Mesendoderm (in vitro differentiated cells): ENCODE results near the gene SPPL2A. TPM values are rescaled to one million over a fixed set of nuclear protein-coding genes. Genes with fewer than 3 reads are reported as not detected.
A peak's percentile ranks its signal among the peaks of the same experiment; 100 is the strongest.
"Not testable (repeated sequence)": the region's sequence is repeated elsewhere in the genome, so short reads cannot be mapped to it uniquely, and the experiment has no call there.

ENCODE experiments used
- DNase-seq: peaks from one replicate; pipeline ENCODE4 v3.0.0; 2013
- H2AK5ac ChIP-seq: 2 replicates; pipeline ENCODE4 v1.6.1; 2013; ENCODE audit warnings: low read length, inconsistent platforms
- H2BK120ac ChIP-seq: 2 replicates; pipeline ENCODE4 v1.6.1; 2013; ENCODE audit warnings: low read depth, mild to moderate bottlenecking, low read length, moderate library complexity, mixed read lengths
- H2BK15ac ChIP-seq: replicated peaks from 2 replicates; pipeline ENCODE4 v1.6.1; 2013; ENCODE audit warnings: low read depth, mild to moderate bottlenecking, moderate library complexity
- H2BK5ac ChIP-seq: 2 replicates; pipeline ENCODE4 v1.6.1; 2013; ENCODE audit warnings: low read length, inconsistent platforms
- H3K18ac ChIP-seq: 2 replicates; pipeline ENCODE4 v1.6.1; 2013; ENCODE audit warnings: mild to moderate bottlenecking, low read length, mixed read lengths
- H3K23ac ChIP-seq: one replicate; pipeline ENCODE4 v1.6.1; 2013; ENCODE audit warnings: low read length
- H3K27ac ChIP-seq: 2 replicates; pipeline ENCODE4 v1.5.1; 2013; ENCODE audit warnings: low read depth, mild to moderate bottlenecking, inconsistent platforms, low read length, moderate library complexity
- H3K27me3 ChIP-seq: 2 replicates; pipeline ENCODE4 v1.6.1; 2013; ENCODE audit warnings: low read length, control low read depth, mild to moderate bottlenecking, inconsistent platforms; ENCODE audit not compliant: insufficient read depth, poor library complexity
- H3K36me3 ChIP-seq: 2 replicates; pipeline ENCODE4 v1.6.1; 2013; ENCODE audit warnings: low read length, inconsistent platforms; ENCODE audit not compliant: control insufficient read depth, insufficient read depth
- H3K4ac ChIP-seq: one replicate; pipeline ENCODE4 v1.6.1; 2013; ENCODE audit warnings: low read depth, mild to moderate bottlenecking, low read length, moderate library complexity
- H3K4me1 ChIP-seq: 2 replicates; pipeline ENCODE4 v1.6.1; 2013; ENCODE audit warnings: low read depth, low read length, inconsistent platforms; ENCODE audit not compliant: control insufficient read depth
- H3K4me2 ChIP-seq: 2 replicates; pipeline ENCODE4 v1.6.1; 2013; ENCODE audit warnings: low read length
- H3K4me3 ChIP-seq: 2 replicates; pipeline ENCODE4 v1.5.1; 2013; ENCODE audit warnings: mild to moderate bottlenecking, low read length
- H3K56ac ChIP-seq: one replicate; pipeline ENCODE4 v1.6.1; 2013; ENCODE audit warnings: low read length
- H3K79me1 ChIP-seq: 2 replicates; pipeline ENCODE4 v1.6.1; 2013; ENCODE audit warnings: low read length, inconsistent platforms
- H3K79me2 ChIP-seq: 2 replicates; pipeline ENCODE4 v1.6.1; 2013; ENCODE audit warnings: mild to moderate bottlenecking, low read length; ENCODE audit not compliant: control insufficient read depth, insufficient read depth
- H3K9ac ChIP-seq: 2 replicates; pipeline ENCODE4 v1.6.1; 2013; ENCODE audit warnings: low read length, inconsistent platforms
- H4K5ac ChIP-seq: one replicate; pipeline ENCODE4 v1.6.1; 2013; ENCODE audit warnings: low read length
- H4K8ac ChIP-seq: one replicate; pipeline ENCODE4 v1.6.1; 2013; ENCODE audit warnings: low read depth, mild to moderate bottlenecking, control low read depth, low read length, moderate library complexity
- WGBS: extraction: QIAGEN DNeasy Blood & Tissue Kit; methylation state at CpG from one replicate; pipeline ENCODE4 v1.1.7; 2013; ENCODE audit warnings: low lambda C conversion rate, missing lambda C conversion rate; ENCODE audit not compliant: insufficient coverage; ENCODE audit errors: extremely low coverage; 5-methylcytosine and 5-hydroxymethylcytosine counted together
- polyA plus RNA-seq, 2 experiments: library from polyadenylated mRNA; stranded (reverse); fragments of 200-250 nt; gene quantifications; one replicate each; pipeline ENCODE4 v1.2.3, GENCODE V29; 2013

The SPPL2A gene, protein sequence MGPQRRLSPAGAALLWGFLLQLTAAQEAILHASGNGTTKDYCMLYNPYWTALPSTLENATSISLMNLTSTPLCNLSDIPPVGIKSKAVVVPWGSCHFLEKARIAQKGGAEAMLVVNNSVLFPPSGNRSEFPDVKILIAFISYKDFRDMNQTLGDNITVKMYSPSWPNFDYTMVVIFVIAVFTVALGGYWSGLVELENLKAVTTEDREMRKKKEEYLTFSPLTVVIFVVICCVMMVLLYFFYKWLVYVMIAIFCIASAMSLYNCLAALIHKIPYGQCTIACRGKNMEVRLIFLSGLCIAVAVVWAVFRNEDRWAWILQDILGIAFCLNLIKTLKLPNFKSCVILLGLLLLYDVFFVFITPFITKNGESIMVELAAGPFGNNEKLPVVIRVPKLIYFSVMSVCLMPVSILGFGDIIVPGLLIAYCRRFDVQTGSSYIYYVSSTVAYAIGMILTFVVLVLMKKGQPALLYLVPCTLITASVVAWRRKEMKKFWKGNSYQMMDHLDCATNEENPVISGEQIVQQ
- polyA plus RNA-seq (2013, experiment 1 of 2), result 29.6 TPM
- polyA plus RNA-seq (2013, experiment 2 of 2), result 28.2 TPM

DNA sequence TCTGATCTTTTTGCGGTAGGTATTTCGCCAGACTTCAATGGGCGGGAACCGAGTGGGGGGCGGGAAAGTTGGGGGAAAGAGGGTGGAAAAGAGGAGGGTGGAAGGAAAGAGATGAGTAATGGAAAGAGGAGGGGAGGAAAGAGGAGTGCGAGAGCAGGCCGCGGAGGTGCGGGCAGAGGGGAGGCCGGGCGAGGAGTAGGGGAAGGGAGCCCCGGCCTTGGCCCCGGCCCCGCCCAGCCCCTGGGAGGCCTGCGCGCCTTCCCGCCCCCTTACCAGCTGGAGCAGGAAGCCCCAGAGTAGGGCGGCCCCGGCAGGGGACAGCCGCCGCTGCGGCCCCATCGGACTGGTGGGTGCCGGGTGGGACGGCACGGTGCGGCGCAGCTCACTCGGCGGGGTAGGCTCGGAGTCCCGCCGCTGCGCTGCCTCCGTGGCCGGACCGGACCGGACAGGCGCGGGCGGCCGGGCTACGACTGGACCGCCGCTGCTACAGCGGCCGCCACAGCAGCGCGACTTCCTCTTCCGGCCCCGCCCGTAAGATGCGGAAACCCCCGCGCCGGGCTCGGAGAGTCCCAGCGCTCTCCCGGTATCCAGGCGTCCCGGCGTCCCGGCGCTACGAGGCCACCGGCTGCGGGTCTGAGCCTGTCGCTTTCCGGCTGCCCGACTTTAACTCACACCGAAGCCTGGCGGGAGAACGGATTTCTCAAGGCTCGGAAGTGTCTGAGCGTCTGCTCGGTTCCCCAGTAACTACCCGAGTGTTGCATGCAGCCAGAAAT is at the start of gene SPPL2A:
Gene SPPL2A, minus strand, starts transcription at position 512 of the 773 bp plus-strand sequence. Its CDS starts 173 bp downstream, at position 339.
- WGBS, result no CpG with 5 or more reads among the region's 77 CpGs
- Histone ChIP-seq H3K18ac (peak within 1 kb of the TSS; percentile 96), H3K27me3 (no peaks in the 10 kb centered on the region), H3K56ac (peak within 1 kb of the TSS; percentile 84), H3K23ac (no peak within 1 kb of the TSS), H3K4me1 (no peaks in the 10 kb centered on the region), H2AK5ac (no peak within 1 kb of the TSS), H3K4ac (peak within 1 kb of the TSS; percentile 60), H2BK15ac (no peak within 1 kb of the TSS), H2BK5ac (no peak within 1 kb of the TSS), H3K4me3 (peak within 1 kb of the TSS; percentile 75), H3K27ac (peak within 1 kb of the TSS; percentile 80), H3K4me2 (peak within 1 kb of the TSS; percentile 37), H3K79me2 (peaks cover 13% of the 10 kb centered on the region), H4K5ac (no peak within 1 kb of the TSS), H3K79me1 (peaks cover 2% of the 10 kb centered on the region), H4K8ac (peak within 1 kb of the TSS; percentile 58), H2BK120ac (peak within 1 kb of the TSS; percentile 29), H3K36me3 (no peaks in the 10 kb centered on the region), H3K9ac (peak within 1 kb of the TSS; percentile 69)
- peak; percentile 92 for DNase-seq

DNA sequence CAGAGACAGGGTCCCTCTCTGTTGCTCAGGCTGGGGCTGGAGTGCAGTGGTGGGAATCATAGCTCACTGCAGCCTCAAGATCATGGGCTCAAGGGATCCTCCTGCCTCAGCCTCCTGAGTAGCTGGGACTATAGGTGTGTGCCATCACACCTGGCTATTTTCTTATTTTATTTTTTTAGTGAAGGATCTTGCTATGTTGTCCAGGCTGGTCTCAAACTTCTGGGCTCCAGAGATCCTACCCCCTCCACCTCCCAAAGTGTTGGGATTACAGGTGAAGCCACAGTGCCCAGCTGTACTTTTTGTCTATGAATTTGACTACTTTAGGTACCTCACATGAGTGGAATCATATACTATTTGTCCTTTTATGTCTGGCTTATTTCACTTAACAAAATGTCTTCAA is 49.1 kb upstream of the SPPL2A start:
- no peak for DNase-seq
- Histone ChIP-seq H3K23ac (no peak overlapping the region), H3K27me3 (no peaks in the 10 kb centered on the region)

DNA sequence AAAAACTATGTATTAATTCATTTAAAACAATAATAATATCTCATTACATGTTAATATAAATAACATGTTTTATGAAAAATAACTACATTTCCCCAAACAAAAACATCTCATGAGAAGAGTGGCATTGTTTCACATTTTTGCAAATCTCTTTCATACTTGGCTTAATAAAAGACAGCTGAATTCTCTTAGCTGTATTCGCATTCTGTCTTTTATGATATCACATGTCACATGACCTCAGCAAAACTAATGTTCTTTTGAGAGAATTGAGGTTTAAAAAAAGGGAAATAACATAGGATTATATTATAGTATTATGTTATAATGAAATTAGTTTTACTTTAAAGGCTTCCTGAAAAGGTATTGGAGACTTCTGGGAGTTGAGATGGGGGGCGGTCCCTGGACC is 48.4 kb upstream of the SPPL2A start:
- H3K4me1 ChIP-seq, result no peaks in the 10 kb centered on the region
- no peak overlapping the region for H2BK15ac ChIP-seq
- no peak overlapping the region for H2AK5ac ChIP-seq
- H3K4ac ChIP-seq, result no peak overlapping the region
- no peak overlapping the region for H3K18ac ChIP-seq
- H3K79me2 ChIP-seq, result no peaks in the 10 kb centered on the region
- H3K36me3 ChIP-seq, result no peaks in the 10 kb centered on the region
- WGBS, result no CpG with 5 or more reads among the region's 2 CpGs
- no peaks in the 10 kb centered on the region for H3K27me3 ChIP-seq
- no peak overlapping the region for H4K8ac ChIP-seq
- no peak overlapping the region for H2BK120ac ChIP-seq
- H4K5ac ChIP-seq, result no peak overlapping the region
- H3K4me2 ChIP-seq, result no peak overlapping the region
- no peaks in the 10 kb centered on the region for H3K79me1 ChIP-seq
- DNase-seq, result no peak
- no peak overlapping the region for H3K9ac ChIP-seq
- no peak overlapping the region for H3K23ac ChIP-seq
- no peak overlapping the region for H3K4me3 ChIP-seq
- H2BK5ac ChIP-seq, result no peak overlapping the region
- H3K27ac ChIP-seq, result no peak overlapping the region
- no peak overlapping the region for H3K56ac ChIP-seq

More for the DNA sequence above, 49.1 kb upstream of the SPPL2A start:
- H2AK5ac ChIP-seq, result no peak overlapping the region
- H4K8ac ChIP-seq, result no peak overlapping the region
- no peak overlapping the region for H2BK5ac ChIP-seq
- H4K5ac ChIP-seq, result no peak overlapping the region
- no peak overlapping the region for H2BK120ac ChIP-seq
- no peaks in the 10 kb centered on the region for H3K4me1 ChIP-seq
- H3K27ac ChIP-seq, result no peak overlapping the region
- no peak overlapping the region for H2BK15ac ChIP-seq
- H3K4ac ChIP-seq, result no peak overlapping the region
- no peak overlapping the region for H3K56ac ChIP-seq
- H3K4me2 ChIP-seq, result no peak overlapping the region
- no peak overlapping the region for H3K18ac ChIP-seq
- H3K9ac ChIP-seq, result no peak overlapping the region
- no peaks in the 10 kb centered on the region for H3K36me3 ChIP-seq
- no peak overlapping the region for H3K4me3 ChIP-seq
- no peaks in the 10 kb centered on the region for H3K79me1 ChIP-seq
- H3K79me2 ChIP-seq, result no peaks in the 10 kb centered on the region

DNA sequence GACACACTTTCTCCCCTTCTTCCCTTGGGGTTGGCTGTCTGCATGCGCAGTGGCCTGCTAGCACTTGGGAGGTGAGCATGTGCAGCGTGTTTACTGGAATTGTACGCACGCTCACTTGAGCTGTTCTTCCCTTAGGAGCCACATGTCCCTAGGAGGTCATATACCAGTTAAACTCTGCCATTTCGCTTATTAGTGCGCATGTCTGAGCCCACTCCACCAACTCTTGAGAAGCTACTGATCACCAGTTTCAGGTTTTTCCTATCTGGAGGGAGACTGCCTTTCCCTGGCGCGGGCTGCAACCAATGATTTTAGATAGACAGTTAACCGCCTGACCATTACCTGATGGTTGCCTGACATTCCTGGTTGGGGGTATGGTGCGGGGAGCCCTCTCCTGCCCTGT is 47.6 kb upstream of the SPPL2A start:
- WGBS, result no CpG with 5 or more reads among the region's 10 CpGs
- no peaks in the 10 kb centered on the region for H3K4me1 ChIP-seq

DNA sequence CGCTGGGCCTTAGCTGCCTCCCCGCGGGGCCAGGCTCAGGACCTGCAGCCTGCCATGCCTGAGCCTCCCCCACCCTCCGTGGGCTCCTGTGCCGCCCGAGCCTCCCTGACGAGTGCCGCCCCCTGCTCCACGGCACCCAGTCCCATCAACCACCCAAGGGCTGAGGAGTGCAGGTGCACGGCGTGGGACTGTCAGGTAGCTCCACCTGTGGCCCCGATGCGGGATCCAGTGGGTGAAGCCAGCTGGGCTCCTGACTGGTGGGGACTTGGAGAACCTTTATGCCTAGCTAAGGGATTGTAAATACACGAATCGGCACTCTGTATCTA is 46.6 kb upstream of the SPPL2A start:
- H3K79me2 ChIP-seq, H3K23ac ChIP-seq, H3K4me2 ChIP-seq, H3K79me1 ChIP-seq, H4K5ac ChIP-seq, H2AK5ac ChIP-seq, H2BK120ac ChIP-seq, H3K18ac ChIP-seq, H2BK5ac ChIP-seq, H3K9ac ChIP-seq, H3K4me1 ChIP-seq, DNase-seq, H2BK15ac ChIP-seq, H3K4me3 ChIP-seq, H3K4ac ChIP-seq, H3K27ac ChIP-seq, H3K27me3 ChIP-seq, H4K8ac ChIP-seq, H3K56ac ChIP-seq, H3K36me3 ChIP-seq: not testable (repeated sequence)
- no CpG with 5 or more reads among the region's 15 CpGs for WGBS

More for the DNA sequence above, 47.6 kb upstream of the SPPL2A start:
- H2AK5ac ChIP-seq, result no peak overlapping the region
- no peak overlapping the region for H3K27ac ChIP-seq
- no peak overlapping the region for H3K4ac ChIP-seq
- H3K4me3 ChIP-seq, result no peak overlapping the region
- H2BK15ac ChIP-seq, result no peak overlapping the region
- no peak for DNase-seq
- no peak overlapping the region for H4K8ac ChIP-seq
- H2BK120ac ChIP-seq, result no peak overlapping the region
- H3K9ac ChIP-seq, result no peak overlapping the region
- no peaks in the 10 kb centered on the region for H3K79me2 ChIP-seq
- H4K5ac ChIP-seq, result no peak overlapping the region
- no peak overlapping the region for H2BK5ac ChIP-seq
- no peaks in the 10 kb centered on the region for H3K79me1 ChIP-seq
- H3K18ac ChIP-seq, result no peak overlapping the region
- H3K4me2 ChIP-seq, result no peak overlapping the region
- H3K23ac ChIP-seq, result no peak overlapping the region
- no peaks in the 10 kb centered on the region for H3K27me3 ChIP-seq
- H3K36me3 ChIP-seq, result no peaks in the 10 kb centered on the region
- no peak overlapping the region for H3K56ac ChIP-seq
